NCI-H748 treated with DMSO at 0.1 percent for 48 hours (cell line): ENCODE data around the gene GALNT10.

ENCODE experiments used
- DNase-seq: peaks from one replicate; lab custom pipeline; 2025; lab: John Stamatoyannopoulos, UW

Gene GALNT10

DNA sequence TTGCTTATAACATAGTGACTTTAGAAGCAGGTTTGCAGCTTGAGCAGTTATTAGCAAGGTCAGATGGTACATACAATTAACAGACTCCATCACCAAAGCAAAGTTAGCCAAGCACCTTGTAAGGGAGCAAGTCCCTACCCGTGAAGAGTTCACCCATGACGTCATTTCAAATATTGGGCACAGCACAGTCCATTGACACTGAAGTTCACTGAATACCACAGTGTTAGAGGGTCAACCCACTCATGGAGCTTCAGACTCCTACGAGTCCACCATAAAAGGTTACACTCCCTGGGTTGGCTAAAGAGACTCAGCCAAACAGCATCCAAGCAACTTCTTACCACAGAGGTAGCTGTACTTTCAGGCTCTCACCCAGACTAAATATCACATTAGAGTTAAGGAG, 77.5 kb downstream of the GALNT10 start:
- no peak for DNase-seq

DNA sequence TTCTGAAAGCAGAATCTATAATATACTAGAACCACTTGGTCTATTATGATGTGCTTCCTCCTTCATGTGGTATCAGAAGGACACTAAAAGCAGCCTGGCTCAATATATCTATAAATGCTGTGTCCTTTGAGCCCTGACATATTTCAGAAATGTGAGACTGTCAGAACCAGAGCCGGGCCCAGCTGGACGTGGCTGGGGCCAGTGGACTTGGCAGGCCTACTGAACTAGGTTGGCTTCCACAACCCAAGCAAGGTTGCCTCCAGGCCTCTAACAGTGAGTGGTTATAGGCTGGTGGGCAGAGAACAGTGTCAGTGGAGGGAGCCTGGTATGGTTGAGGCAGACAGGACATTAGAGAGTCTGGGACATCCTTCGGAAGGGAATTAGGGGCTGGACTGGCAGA, 78.9 kb downstream of the GALNT10 start:
- DNase-seq, result no peak

DNA sequence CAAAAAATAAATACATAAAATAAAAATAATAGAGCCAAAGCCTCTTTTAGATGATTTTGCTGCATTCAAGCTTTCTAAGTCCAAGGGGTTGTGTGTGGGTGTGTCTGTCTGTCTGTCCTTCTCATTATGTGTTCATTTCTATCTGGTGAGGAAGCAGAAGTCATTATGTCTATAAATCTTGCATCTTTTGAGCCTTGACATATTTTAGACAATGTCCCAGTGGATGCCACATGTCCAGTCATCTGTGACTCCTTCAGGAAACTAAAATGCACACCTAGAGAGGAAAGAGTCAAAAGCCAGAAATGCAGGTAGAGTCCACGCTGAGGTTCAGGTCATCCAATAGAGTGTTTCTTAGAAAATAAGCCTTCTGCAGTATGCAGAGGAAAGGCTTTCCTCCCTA, 80.9 kb downstream of the GALNT10 start:
- DNase-seq, result no peak

DNA sequence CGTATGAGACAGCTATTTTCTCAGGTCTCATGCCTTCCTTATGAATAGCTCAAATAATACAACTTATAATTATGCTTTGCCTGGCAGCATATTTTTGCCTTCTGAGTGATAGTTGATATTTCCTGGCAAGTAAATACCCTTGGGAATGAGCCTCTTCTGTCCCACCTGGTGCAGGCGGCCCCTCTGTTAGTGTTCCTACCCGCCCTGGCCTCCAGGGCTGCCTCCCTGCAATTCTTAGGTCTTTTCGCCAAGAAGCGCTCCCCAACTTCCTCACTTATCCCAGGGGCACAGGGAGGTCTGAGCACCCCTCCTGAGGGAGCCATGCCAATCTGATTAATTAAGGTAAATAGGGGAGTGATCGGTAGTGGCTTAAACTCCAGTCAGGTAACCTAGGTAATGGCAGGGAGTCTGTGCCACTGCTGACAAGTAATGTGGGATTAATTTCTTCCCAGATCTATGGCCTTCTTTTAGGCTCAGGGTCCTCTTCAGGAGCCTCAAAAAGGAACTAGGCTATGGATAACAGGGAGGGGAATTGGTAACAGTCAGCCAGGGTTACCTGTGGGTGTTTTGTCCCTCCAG, 81.5 kb downstream of the GALNT10 start:
- no peak for DNase-seq

DNA sequence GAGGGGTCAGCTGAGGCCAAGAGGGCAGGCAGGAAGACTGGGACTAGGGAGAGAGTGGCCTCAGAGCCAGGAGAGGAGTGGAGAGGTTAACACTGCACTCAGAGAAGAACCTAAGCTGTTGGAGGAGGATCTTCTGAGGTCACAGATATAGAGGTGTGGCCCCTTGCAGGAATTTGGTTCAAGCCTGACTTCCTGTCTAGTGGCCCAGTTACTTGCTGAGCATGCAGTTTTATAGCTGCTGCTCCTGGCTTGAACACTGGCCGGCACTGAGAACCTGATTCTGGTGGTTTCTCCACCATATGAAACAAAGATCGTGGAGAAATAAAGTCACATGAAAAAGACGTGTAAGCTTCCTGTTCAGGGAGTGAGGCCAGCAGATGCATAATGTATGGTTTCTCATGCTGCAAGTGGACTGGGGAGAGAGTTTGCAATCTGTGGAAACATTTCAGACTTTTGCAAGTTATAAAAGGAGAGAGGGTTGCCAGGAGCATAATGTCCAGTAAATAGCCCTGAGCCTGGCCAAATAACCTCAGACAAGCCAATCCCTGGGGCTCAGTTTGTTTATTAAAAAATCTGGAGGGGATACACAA, 82.6 kb downstream of the GALNT10 start:
- DNase-seq, result no peak

DNA sequence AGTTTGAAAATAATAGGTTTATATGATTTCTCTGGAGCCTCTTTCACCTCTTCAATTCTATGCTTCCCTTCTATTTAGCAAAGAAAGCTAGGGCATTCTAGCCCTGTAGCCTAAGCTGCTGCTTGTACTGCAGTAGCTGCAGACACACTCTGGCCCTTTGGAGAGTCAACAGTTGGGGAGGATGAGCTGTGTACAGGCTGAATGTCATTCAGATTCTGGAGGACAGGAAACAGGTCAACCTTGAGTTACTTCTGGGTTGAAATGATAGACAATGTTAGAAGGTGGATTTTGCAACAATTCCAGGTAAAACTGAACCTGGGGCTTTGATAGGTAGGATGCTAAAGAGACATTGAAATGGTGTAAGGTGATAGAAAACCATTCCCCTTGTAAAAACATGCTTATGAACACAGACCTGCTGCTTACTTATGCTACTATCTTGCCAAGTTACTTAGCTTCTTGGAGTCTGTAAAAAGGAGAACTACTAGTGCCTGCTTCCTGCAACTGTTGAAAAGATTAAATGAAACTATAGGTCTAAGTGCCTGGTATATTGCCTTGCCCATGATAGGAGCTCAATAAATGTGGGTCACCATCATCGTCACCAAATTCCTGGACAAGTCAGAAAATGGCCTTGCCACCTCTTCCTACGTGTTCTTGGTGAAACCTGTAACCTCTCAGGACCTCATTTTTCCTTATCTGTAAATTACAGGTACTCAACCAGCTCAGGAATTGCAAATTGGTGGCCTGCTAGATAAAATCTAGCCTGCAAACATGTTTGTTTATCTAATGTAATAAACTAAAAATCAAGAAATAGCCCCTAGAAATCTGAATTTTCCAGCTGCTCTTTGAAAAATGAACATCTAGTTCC, 83.7 kb downstream of the GALNT10 start:
- no peak for DNase-seq

DNA sequence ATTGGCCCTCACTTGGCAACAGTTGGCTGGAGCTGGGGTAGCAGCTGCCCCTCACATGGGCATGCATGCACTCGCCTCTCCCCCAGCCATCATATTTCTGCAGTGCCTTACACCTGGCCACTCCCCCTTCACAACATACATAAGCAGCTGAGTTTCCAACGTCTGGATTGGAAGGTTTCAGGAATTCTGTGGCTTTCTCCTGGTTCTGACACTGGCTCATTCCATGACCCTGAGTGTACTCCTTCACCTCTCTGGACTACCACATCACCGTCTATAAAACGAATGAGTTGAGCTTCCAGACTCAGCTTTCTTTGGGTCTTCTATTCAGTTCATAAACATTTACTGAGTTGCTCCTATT, 84.3 kb downstream of the GALNT10 start:
- no peak for DNase-seq

DNA sequence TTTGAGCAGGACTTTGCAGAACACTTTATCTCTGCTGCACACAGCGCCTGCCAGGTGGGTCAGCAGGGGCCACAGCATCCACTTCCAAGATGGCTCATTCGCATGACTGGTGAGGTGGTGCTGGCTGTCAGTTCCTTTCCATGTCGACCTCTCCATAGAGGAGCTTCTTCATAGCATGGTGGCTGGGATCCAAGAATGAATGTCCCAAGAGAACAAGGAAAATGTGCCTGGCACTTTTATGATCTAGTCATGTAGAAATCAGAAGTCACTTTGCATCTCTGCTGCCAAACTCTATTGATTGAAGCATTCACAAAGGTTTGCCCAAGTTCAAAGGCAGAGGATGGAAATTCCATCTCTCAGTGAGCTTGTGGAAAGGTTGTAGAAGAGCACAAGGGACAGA, 85.0 kb downstream of the GALNT10 start:
- no peak for DNase-seq

DNA sequence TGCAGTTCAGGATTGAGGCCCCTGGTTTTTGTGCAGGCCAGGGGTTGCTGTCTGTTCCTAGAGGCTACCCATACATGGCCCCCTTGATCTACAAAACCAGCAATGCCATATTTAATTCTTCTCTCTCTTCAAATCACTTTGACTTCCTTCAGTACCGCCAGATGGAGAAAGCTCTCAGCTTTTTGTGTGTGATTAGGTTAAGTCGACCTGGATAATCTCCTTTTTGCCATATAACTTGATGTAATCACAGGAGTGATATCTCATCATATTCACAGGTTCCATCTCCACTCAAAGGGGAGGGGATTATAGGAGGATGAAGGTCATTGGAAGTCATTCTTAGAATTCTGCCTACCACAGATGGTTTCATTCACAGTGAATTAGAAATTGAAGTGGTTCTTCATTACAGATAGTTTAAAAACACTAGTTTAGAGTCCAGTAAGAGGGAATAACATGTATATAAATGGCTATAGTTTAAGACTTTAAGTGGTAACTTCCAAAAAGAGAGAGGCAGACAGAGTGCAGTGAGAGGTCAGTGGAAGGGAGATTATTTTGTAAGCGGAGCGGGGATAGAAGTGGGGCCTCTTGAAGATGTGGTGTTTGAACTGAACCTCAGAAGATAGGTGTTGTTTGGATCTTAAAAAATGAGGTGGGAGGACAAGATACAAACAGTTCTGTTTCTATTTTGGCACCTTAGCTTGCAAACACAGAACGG, 85.9 kb downstream of the GALNT10 start:
- no peak for DNase-seq

DNA sequence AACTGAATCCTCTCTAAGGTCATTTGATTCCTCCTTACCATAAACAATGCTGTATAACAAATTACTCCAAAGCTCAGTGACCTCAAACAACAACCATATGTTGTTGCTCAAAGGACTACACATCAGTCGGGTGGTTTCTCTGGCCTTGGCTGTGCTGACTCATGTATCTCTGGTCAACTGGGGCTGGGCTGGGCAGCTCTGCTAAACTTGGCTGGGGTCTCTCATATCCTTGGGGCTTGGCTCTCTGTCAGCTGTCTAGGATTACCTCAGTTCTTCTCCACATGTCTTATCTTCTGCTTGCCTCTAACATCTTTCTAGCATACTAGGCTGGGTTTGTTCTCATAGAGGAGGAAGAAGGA, 86.4 kb downstream of the GALNT10 start:
- no peak for DNase-seq

DNA sequence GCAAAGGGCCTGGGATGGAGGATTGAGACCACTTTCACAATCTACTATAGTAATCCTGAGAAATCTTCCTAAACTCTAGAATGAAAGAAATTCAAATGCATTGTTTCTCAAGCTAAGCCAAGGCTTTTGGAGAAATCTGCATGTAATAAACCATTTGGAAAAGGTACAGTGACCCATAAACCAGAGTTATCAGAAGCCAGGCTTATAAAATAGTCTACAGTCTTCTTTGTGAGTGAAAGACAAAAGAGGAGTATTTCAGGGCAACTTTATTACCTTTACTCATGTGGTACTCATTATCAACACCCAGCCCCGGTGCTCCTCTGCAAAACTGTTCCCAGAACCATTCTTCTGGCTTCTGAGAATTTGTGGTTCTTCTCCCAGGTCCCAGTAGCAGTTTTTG, 87.0 kb downstream of the GALNT10 start:
- no peak for DNase-seq

DNA sequence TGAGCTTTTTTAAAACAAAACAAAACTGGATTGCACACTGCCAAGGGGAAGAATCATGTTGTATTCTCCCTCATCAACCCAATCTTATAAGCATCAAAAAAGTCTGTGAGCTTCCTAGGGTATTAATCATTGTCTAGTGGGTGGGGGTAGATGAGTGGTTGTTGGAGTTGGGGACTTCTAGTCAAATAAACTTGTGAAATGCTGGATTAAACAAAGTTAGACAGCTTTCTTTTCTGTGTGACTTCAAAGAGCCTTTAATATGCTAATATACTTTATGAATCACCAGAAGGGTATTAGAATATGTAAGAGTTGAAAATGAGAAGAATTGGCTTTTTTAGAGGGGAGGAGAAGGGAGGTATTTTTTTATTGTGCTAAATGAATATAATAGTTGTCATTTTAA, 87.7 kb downstream of the GALNT10 start:
- no peak for DNase-seq

DNA sequence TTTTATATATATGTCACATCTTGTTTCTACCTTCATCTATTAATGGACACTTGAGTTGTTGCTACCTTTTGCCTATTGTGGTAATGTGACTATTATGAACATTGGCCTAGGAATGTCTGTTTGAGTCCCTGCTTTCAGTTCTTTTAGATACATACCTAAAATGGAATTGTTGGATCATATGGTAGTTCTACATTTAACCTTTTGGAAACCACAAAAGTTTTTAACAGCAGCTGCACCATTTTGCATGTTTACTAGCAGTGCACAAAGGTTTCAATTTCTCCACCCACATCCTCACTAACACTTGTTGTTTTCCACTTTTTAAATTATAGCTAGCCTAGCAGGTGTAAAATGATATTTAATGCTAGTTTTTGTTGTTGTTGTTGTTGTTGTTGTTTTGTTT, 88.4 kb downstream of the GALNT10 start:
- DNase-seq, result no peak

DNA sequence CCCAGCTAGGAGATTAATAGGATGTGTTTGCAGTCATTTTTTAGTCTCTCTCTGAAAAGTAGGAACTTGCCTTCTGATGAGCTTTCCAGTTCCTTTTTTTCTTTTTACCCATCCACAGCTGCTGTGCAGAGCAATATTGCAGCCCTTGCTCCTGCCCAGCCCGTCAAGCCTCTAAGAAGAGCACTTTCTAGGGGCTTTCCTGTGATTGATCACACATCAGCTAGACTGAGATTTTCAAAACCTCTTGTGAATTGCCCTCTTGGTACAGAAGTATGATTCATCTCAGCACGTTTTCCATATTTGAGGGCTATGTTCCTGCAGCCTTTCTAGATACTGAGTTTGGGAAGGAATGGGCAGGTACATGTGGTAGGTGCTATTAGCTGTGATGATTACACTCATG, 93.9 kb downstream of the GALNT10 start:
- no peak for DNase-seq

DNA sequence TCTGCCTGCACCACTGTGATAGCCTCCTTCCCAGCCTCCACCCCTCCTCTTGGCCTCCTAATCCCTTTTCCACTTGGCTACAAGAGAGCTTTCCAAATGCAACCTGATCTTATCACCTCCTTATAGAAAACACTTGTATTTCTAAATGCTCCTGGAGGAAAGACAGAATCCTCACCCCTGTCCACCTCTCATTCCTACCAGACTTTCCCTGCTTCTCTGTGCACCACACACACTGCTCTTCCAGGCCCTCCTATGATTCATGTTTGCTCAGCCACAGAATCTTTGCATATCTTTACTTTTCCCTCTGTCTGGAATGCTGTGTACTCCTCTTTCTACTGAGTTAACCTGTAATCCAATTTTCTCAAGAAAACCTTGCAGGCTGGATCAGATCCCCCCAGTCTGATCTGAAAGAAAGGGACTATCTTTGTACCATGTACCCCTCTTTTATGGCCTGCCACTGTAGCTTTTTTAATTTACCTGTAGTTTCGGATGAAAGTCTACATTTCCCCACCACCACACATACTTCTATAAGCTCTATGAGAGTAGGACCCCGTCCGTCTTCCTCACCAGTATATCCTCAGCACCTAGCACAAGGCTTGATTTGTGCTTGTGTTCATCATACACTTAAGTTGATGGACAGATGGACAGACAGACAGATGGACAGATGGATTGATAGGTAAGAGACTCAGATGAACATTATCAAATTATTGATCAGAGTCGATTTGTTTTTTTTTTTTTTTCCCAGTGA, 95.3 kb downstream of the GALNT10 start:
- no peak for DNase-seq

DNA sequence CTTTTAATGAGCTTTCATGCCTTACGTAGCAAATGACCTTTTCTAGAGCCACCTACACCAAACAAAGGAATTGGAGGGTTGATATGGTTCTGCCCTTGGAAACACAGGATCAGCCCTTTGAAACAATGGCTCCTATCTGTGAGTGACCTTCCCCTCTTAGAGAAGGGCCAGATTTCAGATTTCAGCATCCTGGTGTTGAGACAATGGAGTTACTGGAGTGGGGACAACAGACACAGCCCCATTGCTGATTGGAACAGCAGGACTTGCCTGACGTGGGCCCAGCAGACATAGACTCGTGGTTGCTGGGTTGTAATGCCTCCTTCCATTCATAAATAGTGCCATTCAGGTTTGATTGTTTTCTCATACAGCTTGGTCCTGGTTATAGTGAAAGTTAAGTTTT, 96.0 kb downstream of the GALNT10 start:
- no peak for DNase-seq

DNA sequence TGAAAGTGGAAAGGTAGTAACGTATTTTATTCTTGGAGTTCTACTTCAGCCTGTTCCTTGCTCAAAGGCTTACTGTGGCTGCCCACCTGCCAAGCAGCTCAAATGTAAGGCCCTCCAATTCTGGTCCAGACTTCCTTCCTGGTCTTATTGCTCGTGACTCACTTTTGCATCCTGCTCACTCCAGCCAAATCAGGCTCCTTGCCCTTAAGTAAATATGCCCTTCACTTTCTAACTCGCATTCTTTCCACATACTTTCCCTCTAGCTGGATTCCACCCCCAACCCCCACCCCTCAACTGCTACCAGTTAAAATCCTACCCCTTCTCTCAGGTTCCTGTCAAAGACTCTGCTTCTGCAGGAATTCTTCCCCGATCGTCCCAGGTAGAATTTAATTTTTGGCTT, 96.6 kb downstream of the GALNT10 start:
- no peak for DNase-seq

DNA sequence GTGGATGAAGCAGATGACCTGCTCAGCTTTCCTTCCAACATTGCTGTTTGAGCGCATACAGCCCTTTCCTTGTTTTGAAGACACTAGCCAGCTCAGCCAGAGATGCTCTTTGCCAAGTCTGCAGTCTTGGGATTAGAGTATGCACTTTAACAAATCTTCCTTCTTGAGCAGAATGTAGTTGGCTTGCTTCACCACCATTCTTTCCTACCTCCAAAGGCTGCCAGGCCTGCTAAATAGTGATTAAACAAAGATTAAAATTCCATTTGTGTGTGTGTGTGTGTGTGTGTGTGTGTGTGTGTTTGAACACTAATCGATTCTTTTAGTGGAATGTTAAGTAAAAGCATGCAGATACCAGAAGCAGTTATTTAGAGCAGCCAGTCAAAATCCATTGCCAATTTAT, 97.6 kb downstream of the GALNT10 start:
- DNase-seq, result no peak

DNA sequence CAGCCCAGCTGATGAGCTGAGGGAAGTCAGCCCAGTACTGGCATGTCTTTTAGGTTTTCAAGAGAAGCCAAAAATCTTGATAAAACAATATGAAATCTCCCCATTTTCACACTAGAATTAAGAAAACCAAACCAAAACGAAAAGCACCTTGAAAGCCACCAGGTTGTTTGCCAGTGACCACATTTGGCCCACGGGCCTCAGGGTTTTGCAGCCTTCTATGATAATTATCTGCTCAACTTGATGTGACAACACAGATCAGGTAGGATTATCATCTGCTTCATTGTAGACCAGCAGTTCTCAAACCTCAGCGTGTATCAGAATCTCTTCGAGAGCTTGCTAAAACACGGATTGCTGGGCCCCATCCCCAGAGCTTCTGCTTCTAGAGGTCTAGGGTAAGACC, 101.4 kb downstream of the GALNT10 start:
- no peak for DNase-seq

DNA sequence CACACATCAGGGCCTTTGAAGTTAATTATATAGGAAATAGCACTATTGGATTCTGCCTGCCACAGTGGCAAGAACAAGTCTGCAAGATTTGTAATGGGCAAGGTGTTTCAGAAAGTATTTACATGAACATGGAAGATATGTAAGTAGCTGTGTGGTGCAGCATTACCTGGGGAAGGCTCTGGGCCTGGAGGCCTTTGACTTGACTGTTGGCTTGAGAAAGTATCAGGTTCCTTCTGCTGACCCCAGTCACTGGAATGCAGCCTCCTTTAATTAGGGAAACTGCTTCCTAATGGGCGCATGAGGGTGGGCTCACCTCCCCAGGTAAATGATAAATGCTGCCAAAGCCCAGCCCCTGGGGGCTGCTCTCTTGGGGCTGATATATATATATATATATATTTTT, 102.7 kb downstream of the GALNT10 start:
- no peak for DNase-seq

DNA sequence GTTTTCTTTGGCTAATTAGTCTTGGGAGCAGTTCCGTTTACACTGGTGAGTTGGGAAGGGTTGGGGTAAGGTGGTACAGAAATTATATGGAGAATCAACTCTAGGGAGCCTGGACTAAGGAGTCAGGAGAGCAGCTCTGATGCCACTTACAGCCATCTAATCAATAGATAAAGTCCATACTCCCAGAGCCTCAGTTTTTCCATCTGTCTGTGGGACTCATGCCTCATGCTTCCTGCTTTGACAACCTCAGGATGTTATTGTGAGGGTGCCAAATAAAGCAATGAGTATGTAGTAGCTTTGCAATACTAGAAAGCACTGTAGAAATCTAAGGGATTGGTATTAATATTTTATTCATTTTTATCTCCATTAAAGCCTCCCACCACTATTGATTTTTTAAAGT, 105.0 kb downstream of the GALNT10 start:
- DNase-seq, result no peak

DNA sequence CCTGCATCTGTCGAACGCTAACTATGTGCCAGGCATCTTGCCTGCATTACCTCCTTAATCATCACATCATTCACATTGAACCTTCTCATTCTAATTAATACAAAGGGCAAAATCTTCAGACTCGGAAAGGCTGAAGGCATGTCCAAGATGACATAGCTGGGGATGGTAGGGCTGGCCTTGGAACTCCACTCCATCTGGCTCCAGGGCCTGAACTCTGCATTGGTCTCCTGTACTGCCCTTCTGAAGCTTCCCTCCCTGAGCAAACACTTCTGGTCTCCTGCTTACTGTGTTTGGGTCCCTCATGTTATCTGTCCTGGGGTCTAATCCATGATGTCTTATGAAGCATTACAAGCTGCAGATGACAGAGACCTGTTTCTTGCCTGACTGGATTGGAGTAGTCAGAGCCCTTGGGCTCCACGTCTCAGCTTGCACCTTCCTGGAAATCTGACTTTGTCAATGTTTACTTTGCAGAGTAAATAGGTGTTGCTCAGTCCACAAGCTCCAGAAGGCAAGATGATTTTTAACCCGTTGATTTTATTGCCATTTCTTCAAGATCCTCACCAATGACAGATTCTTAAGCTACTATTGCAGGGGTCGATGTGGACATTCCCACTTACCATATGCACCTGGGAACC, 106.1 kb downstream of the GALNT10 start:
- DNase-seq, result no peak
